Measurements from ENCODE around the gene SPDYE2.
A peak's percentile ranks its signal among the peaks of the same experiment; 100 is the strongest.
"Not testable (repeated sequence)": the region's sequence is repeated elsewhere in the genome, so short reads cannot be mapped to it uniquely, and the experiment has no call there.

The SPDYE2 gene

DNA sequence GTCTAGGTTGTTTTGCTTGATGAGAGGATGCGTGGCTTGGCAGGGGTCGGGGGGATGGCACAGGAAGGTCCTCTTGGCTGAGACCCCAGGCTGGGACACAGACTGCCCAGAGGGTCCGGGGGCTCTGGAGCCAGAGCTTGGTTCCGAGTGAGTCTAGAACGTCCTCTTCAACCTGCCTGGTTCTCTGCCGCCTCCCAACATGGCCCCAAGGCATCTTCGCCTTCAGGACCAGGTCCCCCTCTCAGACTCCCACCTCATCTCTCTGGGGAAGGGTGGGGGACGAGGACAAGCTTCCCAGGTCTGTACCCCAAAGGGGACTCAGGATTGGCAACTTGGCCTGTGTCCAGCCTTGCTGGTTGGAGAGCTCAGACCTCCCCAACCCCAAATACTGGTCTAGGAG lies 8.9 kb upstream of the SPDYE2 start:
- not testable (repeated sequence) for DNase-seq

DNA sequence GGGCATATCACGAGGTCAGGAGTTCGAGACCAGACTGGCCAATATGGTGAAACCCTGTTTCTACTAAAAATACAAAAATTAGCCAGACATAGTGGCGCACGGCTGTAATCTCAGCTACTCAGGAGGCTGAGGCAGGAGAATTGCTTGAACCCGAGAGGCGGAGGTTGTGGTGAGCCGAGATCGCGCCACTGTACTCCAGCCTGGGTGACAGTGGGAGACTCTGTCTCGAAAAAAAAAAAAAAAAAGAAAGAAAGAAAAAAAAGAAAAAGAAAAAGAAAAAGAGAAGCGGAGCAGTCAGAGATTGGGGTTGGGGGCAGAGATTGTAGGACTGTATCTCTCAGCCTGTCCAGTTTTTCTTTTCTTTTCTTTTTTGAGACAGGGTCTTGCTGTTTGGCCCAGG lies 8.3 kb upstream of the SPDYE2 start:
- DNase-seq = not testable (repeated sequence)

DNA sequence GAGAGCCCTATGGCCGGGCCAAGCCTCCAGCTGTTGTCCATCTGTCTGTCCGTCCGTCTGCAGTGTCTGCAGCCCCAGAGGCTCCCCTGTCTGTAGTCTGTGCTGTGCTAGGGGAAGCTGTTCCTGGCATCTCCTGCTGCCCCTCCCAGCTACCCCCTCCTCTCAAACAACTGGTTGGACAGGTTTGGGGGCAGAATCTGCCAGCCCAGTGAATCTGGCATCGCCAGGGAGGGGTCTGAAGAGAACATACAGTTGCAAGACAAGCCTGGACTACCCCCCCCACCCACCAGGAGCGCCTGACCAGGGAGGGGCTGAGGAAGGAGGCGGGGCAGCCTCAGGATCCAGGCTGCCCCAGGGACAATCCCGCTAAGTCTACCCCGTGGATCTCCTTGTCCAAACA lies 7.4 kb upstream of the SPDYE2 start, which contains the start of gene UPK3BL2:
UPK3BL2 (minus strand) TSS at position 101 of the 400 bp plus-strand sequence; CDS start at position 41, 60 bp downstream.
- DNase-seq = not testable (repeated sequence)

DNA sequence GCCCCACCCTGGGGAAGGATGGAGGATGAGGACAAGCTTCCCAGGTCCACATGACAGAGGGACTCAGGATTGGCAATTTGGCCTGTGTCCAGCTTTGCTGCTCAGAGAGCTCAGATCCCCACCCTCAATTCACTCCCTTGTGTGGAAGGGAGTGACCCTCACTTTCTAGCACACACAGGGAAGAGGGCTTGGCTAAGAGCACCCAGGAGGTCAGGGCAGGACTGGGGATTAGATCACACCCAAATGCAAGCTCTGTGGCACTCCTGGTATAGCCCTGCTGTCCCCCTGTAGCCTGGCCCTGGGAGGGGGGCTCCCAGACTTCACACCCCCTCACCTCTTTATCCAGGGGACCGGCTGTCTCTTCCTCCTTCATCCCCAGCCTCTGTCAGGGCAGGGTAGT lies 6.7 kb upstream of the SPDYE2 start:
- not testable (repeated sequence) for DNase-seq

DNA sequence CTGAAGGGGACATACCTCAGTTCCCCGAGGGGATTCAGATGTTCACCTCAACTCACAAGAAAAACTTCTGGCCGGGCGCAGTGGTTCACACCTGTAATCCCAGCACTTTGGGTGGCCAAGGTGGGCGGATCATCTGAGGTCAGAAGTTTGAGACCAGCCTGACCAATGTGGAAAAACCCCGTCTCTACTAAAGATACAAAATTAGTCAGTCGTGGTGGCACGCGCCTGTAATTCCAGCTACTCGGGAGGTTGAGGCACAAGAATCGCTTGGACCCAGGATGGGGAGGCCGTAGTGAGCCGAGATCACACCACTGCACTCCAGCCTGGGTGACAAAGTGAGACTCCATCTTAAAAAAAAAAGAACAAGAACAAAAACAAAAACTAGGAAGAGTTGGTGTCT lies 5.7 kb upstream of the SPDYE2 start:
- DNase-seq = not testable (repeated sequence)

DNA sequence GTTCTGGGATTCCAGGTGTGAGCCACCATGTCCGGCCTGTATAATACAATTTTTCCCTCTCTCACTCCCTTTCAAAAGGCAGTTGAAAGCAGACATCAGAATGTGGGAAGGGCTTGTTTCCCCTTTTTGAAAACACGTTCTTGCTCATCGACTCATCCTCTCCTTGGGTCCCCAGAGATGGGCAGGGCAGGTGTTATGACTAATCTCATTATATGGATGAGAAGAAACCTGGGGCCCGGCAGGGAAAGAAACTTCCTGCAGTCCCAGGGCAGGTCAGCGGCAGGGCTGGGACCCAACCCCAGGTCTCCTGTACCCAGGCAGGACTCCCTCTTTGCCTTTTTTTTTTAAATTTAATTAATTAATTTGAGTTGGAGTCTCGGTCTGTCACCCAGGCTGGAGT lies 4.7 kb upstream of the SPDYE2 start:
- DNase-seq = not testable (repeated sequence)

DNA sequence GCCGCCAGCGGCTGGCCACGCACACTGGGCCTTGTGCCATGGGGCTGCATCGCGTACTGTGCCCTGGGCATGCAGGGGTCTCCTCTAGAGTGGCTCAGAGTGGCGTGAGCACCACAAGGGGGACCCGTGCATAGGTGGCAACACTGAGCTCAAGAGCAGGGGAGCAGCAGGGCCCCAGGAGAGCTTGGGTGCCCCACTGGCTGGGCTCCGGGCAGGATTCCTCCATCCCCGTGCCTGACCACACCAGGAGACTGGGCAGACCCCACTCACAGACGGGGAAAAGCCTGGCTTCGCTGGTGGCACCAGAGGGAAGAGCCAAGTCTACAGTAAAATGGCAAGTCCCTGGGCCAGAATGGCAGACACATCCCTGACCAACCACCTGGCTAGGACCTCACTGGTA lies 17.6 kb downstream of the SPDYE2 start:
- DNase-seq = not testable (repeated sequence)

DNA sequence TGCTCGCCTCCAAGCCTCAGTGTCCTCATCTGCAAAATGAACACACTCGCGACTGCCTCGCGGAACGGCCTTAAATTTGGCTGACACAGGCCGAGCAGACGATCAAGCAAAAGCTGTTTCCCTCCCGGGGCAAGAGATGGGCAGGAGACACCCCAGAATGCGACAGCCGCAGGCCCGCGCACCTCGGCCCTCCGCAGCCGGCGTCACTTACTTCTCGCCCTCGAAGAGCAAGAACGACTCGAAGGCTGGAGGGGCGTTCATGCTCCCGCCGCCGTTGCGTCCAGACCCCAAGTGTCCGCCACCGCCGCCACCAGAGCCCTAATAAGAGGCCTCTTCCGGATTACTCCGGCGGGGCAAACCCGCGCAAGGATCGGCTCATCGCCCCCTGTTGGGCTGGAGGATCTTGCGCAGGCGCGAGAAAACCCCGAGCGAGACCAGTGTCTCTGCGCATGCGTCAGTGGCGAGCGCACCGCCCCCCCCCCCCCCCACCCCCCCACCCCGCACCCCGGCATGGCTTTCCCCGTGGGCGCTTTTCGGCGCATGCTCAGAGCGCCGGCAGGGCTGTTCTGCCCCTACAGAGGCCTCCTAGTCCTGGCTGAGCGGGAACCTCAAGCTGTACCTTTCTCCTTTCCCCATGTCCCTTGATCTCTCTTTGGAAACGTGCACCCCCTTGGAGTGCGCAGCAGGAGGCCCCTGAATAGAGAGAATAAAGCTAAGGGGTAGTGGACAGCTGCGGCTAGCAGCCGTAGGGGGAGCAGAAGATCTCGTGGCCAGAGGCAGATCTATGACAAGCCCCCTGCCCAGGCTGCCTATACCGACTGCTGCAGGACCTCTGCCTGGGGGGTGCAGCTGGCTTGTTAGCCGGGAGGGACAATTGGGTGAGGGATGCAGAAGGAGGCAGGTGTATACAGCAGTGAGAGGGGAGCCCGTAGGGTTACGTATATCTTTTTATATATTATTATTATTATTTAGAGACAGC lies 21.5 kb downstream of the SPDYE2 start, which contains the start of gene POLR2J3:
POLR2J3 (minus strand) TSS at position 323 of the 979 bp plus-strand sequence; CDS start at position 261, 62 bp downstream.
- peak; percentile 97 for DNase-seq

DNA sequence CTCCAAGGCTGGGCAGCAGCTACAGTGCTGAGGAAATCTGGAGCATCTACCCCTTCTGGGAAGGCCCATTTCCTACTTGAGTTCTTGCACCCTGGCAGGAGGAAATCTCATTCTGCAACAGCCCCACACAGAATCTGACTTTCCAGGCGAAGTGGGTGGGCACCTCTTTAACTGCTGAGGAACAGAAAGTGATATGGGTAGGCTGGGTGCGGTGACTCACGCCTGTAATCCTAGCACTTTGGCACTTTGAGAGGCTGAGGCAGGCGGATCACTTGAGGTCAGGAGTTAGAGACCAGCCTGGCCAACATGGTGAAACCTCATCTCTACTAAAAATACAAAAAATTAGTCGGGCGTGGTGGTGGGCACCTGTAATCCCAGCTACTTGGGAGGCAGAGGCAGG lies 23.6 kb downstream of the SPDYE2 start:
- DNase-seq = not testable (repeated sequence)

DNA sequence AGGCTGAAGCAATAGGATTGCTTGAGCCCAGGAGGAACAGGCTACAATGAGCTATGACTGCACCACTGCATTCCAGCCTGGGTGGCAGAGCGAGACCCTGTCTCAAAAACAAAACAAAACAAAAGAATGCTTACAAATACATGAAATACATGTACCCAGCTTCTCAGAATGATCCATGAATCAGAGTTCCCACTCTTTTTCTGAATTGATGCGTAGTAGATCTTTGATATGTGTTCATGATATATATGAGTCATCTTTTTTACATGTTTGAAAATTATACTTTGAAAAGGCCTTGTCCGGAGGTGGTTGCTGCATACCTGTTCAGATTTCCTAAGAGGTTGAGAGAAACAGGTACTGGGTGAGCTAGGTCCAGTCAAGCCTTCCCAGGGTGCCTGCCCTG lies 25.3 kb downstream of the SPDYE2 start:
- DNase-seq = not testable (repeated sequence)

DNA sequence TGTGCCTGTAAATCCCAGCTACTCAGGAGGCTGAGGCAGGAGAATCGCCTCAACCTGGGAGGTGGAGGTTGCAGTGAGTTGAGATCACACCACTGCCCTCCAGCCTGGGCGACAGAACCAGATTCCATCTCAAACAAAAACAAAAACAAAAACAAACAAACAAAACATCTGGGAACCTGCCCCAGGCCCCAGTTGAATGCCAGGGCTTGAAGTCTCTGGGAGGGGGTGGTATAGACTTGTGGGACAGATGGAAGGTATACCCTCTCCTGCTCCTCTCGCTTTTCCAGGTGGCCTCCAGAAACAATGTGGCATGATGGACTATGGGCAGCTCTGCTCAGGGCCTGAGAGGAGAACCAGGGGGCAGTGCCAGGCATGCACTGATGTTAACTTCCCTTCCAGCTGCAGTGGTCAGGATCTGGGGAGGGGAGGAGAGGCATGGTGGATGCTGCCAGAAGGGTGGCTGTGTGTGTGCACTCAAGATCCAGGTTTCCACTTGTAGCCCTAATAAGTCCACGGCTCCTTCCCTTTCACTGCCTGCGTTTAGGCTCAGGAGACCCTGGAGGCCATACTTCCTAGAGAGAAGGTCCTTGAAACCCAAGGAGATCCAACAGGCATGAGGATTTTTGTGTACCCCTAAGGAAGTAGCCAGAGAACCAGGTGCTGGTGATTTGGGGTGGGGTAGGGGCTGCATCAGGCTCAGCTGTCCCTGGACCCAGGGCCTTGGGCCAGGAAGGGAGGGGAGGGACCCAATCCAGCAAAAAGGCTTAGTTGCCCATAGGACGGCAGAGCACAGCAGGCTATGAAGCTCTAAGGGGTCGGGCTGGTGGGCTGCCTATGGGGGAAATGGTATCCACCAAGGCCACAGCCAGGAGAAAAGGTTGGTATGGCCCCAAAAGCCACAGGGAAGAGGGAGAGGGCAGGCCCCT lies 26.6 kb downstream of the SPDYE2 start:
- DNase-seq = not testable (repeated sequence)

DNA sequence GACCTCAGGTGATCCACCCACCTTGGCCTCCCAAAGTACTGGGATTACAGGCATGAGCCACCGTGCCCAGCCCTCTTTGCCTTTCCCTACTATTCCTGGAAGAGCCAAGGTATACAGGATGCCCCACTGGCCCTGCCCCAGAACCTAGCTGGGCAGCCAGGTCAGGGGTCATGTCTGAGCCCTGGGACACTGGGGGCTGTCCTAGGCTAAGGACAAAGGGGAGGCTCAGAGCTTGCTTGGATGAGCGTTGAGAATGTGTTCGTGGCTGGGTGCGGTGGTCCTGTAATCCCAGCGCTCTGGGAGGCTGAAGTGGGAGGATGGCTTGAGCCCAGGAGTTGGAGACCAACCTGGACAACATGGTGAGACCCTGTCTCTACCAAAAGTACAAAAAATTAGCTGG lies 27.5 kb downstream of the SPDYE2 start:
- not testable (repeated sequence) for DNase-seq

DNA sequence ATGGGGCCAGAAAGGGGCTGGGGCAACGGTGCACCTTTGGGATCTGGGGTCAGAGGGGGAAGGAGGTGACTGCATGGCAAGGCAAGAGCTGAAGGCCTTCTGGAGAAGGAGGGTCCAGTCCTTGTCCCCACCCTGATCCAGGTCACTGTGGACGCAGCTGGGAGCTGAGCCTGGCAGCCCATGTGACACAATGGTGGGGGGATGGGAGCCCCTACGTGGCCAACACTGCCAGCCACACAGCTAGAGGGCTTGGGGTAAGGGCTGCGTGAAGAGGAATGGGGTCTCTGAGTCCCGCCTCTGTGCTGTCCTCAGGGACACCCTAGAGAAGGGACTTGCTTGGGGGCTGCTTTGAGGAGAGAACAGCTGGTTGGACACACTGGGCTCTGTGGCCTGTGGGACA lies 30.7 kb downstream of the SPDYE2 start:
- DNase-seq = not testable (repeated sequence)

DNA sequence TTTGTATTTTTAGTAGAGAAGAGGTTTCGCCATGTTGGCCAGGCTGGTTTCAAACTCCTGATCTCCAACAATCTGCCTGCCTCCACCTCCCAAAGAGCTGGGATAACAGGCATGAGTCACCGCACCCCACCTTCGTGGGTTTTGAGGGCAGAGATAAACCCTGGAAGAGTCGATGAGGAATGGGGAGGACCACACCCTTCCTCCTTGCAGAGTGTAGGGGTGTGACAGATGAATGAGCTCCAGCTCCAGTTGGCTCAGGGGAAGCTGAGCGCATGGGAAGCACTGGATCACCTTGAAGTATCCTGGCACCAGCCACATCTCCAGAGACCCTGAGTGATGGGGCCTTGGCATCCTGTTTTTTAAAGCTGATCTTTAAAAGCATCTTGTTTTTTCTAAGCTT lies 32.5 kb downstream of the SPDYE2 start:
- not testable (repeated sequence) for DNase-seq

DNA sequence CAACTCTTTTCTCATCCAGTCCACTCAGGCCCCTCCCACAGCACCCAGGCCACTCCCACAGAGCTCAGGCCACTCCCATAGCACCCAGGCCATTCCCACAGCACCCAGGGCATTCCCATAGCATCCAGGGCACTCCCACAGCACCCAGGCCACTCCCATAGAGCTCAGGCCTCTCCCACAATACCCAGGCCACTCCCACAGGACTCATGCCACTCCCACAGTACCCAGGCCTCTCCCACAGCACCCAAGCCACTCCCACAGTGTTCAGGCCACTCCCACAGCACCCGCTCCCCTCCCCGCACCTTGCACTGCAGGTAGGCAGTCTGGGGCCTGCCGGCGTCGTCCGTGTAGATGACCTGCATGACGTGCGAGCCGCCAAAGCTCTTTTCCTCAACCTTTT lies 38.8 kb downstream of the SPDYE2 start:
- not testable (repeated sequence) for DNase-seq

DNA sequence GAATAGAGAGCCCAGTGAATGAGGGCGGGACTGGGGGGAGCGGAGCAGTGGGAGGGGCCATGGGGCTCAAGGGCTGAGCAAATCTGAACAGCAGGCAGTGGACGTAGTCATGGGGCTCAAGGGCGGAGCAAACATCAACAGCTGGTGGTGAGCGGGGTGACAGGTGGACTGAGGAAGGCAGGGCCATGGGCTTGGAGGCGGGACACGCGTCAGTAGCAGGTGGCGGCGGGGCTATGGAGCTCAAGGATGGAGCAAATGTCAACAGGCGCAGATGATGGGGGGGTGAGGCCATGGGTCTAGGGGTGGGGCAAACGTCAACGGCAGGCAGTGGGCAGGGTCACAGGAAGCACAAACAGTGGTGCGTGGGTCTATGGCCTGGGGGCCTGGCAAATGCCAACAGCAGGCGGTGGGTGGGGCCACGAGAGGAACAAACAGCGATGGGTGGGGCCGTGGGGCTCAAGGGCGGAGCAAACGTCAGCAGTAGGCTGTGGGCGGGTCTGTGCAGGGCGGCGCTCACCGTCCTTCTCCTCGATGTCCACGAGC lies 41.5 kb downstream of the SPDYE2 start:
- DNase-seq = peak; percentile 75

DNA sequence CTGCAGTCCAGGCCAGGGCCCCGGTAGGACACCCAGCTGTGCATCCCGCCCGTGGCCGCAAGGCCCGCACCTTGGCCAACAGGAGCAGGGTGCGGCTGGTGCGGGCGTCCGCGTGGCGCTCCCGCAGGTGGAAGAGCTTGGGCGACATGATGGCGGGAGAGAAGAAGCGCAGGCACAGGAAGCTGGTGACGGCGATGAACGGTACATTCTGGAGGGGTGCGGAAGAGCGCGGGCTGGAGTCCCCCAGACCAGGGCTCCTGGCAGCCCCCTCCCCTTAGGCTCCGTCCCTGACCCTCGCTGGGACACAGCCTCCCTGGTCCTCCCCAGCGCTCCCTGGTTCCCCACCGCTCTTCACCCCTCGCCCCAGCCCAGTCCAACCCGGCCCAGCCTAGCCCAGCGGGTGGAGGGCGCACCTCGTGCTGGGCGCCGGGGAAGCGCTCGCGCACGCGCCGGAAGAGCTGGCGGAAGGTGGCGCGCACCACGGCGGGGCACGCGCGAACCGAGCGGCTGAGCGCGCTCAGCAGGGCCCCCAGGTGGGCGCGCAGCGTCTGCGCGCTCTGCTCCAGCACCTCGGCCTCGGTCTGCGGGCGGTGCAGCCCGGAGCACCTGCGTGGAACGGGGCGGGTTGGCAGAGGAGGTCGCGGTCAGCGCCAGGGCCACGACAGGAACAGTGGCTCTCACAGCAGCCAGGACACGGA lies 42.8 kb downstream of the SPDYE2 start:
- not testable (repeated sequence) for DNase-seq

DNA sequence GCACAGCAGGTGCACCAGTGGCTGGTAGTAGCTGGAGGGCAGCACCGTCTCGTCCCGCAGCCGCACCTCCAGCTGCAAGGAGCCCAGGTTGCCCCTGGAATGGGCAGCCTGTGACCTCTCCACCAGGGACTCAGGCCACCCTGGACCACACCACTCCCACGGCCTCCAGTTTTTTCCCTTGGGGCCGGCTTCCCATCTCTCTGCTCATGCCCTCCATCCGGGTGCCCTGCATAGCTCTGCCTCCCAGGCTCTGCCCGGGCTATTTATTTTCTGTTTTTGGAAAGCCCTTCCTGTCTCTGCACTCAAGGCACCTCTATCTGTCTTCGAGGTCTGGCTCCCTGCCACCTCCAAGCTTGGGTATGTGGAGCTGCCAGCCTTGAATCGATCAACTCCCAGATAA lies 45.0 kb downstream of the SPDYE2 start:
- not testable (repeated sequence) for DNase-seq

DNA sequence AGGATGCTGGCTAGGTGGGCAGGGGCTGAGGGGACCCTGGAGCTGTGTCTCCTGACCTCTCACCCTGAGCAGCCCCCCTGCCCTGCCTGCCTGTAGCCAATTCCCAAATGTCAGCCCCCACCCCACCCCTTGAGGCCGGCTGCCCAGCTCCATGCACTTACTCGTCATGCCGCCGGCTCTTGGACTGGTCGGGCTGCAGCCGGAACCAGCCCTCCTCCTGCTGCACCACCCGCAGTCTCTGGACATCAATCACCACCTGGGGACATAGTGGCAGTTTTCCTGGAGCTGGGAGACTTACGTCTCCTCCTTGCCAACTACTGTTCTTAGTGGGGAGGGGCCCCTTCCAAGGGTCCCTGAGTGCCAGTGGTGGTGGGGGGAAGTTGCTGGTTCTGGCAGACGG lies 48.7 kb downstream of the SPDYE2 start:
- DNase-seq = not testable (repeated sequence)

DNA sequence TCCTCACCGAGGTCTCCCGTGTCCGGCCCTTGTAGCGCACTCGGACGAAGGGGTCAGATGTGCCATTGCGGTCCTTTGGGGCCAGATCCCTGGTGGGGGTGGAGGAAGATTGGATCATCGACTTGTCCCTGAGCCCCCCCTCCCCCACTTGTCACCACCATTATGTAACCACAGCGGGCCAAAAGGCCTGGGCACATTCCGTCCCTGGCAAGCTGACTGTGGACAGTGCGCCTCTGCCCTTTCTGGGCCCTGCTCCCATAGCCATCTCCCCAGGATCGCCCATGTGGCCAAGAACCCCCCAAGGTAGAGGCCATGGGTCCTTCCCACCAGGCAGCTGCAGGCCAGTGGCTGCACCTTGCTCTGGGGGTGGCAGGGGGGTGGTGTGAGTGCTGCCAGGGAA lies 51.3 kb downstream of the SPDYE2 start:
- DNase-seq = not testable (repeated sequence)

DNA sequence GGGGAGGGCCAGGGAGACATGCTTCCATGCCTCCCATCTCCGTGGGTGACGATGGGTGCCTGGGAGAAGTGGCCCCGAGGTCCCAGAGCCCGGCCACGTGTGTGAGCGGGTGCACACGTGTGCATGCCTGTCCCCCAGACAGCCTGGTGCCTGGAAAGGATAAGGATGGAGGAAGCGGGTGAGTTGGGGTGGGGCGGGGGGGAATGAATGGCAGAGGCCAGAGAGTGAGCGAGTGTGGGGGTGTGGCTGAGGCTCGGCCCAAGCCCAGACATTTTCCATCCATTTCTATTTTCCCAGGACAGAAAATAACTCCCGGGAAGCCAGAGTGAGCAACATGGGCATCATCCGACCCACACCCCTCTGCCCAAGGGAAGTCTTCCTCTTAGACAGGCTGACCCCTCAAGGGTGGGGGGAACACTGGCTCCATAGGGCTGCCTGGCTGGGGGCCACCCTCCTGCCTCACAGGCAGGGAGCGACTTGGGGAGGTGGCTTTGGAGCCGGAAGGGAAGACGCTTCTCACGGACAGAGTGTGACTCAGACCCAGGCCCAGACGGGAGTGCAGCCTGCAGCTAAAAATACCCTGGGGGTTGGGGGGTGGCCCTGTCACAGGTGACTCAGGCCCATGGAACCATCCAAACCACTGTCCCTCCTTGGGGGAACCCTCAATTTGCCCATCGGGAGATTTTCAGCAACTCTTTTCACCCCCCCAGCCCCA lies 53.6 kb downstream of the SPDYE2 start:
- DNase-seq = not testable (repeated sequence)

Measured in CD4-positive, alpha-beta T cell treated with Interleukin-10 for 1 hour (primary cell).